LNCAP (cell line): ENCODE data around the gene IGSF22.

Experiments used
- TF ChIP-seq, protein P1 (sequence below): fragments of 450-650 bp; IDR thresholded peaks from 2 replicates; pipeline ENCODE4 v1.5.1; 2017; ENCODE audit warnings: mild to moderate bottlenecking

Gene IGSF22

DNA sequence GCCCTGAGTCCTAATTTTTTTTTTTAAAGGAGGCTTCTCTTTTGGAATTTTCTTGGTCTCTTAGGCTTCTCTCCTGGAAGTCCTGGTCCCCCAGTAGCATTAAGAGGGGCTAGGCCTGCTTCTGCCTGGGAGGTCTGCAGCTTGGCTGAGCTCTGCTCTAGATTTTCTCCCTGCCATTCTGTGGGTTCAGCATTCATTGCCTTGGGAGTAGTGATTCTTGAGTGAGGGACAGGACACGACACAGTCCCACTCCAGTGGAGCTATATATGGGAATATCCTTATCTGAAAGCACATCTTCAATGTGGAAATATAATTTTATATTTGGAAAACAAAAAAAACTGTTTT lies 3.7 kb downstream of the IGSF22 start:
- TF ChIP-seq, protein P1, sequence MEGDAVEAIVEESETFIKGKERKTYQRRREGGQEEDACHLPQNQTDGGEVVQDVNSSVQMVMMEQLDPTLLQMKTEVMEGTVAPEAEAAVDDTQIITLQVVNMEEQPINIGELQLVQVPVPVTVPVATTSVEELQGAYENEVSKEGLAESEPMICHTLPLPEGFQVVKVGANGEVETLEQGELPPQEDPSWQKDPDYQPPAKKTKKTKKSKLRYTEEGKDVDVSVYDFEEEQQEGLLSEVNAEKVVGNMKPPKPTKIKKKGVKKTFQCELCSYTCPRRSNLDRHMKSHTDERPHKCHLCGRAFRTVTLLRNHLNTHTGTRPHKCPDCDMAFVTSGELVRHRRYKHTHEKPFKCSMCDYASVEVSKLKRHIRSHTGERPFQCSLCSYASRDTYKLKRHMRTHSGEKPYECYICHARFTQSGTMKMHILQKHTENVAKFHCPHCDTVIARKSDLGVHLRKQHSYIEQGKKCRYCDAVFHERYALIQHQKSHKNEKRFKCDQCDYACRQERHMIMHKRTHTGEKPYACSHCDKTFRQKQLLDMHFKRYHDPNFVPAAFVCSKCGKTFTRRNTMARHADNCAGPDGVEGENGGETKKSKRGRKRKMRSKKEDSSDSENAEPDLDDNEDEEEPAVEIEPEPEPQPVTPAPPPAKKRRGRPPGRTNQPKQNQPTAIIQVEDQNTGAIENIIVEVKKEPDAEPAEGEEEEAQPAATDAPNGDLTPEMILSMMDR = 0 out of 2 replicates have a peak, but pooled peaks have one; percentile 28

DNA sequence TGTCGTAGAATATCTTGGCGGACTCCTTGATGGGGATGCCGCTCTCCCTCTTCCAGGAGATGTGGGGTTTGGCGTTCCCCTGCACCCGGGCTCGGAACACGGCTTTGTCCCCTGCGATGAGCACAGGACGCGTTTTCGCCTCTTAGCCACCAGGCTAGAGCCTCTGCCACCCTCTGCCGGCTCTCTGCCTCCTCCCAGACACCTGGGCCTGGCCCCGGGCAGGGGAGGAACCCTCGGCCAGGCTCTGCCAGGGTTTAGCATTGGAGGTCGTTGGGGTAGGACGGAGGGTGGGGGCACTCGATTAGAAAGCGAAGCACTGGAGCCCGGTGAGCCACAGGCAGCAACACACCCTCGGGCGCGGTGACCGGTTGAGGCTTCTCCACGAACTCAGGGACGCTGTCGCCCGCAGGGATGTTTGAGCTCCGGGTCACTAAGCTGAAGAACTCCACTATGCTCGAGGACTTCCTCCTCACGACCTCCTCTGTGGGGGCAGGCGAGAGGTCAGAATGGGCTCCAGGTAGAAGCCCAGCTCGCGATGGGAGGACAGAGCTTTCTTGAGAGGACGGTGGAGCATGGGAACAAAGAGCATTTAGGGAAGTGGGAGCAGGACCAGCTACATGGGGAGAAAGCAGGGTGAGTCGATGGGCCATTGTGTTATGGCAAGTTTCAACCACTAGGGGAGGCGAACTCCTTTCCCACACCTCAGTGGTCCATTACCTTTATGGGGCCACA lies 4.3 kb downstream of the IGSF22 start:
- TF ChIP-seq, protein P1 = peak; percentile 59

DNA sequence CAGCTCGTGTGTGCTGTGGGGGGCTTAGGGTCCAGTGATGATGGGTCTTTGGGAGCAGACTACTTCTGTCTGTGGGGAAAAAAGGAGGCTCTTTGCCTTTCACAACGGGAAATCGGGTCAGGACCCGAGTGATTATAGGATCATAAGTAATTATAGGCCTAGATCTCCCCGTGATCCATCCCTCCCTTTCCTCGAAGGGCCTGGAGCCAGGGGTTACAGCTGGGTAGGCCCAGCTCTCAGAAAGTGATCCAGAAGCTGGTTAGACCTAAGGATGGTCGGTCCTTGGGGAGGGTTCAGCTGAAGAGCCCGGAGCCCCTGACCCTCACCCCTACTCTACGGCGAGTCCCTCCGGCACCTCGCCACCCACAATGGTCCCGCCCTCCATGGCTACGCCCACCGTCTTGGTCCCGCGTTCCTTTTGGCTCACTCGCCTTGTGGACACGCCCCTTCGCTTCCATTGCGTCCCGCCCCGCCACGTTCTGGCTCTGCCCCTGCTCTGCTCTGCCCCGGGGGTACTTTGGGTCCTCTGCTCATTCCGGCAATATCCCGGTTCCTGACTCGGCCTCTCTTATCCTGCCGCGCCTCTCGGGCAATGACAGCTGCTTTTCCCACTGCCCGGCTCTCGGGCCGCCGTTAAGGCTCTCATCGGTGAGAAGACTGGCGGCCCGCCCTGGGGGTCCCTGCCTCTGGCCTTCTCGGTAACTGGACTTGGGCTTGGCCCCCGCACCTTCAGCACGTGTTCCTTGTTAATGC lies 5.0 kb downstream of the IGSF22 start:
- TF ChIP-seq, protein P1 = no peak

DNA sequence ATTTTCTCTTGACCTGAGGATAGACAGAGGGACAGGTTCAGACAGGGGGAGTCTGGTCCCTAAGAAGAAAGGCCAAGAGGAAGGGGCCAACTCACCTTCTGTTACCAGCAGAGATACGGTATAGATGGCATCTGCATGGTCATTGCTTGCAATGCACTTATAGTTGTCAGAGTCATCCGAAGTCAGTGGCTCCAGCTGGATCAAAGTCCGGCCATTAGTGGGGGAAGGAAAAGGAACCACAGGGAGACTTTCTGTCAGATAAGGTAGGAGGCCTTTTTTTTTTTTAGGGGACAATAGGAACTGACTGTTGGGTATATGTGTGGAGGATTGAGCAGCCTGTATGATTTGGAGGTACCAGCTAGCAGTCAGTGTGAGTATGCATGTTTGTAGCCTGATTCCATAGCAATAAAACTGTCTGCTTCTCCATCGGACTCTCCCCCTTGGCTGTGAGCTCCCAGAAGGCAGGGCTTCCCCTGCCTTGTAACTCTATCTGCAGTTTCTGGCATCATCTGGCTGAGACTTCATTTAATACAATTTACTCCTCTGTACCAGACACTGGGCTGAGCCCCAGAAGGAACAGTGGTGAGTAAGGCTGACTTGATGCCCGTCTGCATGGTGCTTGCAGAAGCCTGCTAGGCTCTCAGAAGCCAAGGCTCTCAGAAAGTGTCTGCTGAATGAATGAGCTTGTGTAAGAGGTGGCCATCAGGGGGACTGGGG lies 5.7 kb downstream of the IGSF22 start:
- TF ChIP-seq, protein P1 = no peak

DNA sequence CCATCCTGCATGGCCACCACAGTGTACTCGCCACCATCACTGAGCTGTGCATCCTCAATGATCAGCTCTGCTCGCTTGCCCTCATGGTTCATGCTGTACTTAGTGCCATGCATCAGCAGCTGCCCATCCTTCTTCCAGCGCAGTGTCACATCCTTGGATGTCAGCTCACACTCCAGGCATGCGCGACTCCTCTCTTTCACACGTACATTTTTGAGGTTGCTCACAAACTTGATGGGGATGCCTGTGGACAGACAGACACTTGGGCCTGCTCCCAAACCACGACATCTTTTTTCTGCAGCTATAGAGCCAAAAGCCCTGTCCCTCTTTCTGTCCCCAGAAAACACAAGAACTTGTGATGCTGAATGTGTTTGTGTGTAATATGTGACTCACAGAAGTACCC lies 10.5 kb downstream of the IGSF22 start:
- TF ChIP-seq, protein P1 = no peak

DNA sequence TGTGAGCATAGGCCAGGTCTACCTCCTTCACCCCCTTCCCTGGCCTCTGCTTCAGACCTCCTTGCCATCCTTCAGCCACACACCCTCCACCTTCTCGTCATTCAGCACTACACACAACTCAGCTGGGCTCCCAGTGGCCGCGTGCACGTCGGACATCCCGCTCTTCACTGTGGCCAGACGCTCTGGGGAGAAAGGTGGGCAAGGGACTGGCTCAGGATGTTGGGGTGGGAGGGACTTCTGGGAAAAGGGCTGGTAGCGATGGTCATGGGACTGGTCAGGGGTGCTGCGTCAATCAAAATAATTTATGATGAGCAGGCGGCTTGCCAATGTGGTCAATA lies 11.6 kb downstream of the IGSF22 start:
- TF ChIP-seq, protein P1 = no peak

DNA sequence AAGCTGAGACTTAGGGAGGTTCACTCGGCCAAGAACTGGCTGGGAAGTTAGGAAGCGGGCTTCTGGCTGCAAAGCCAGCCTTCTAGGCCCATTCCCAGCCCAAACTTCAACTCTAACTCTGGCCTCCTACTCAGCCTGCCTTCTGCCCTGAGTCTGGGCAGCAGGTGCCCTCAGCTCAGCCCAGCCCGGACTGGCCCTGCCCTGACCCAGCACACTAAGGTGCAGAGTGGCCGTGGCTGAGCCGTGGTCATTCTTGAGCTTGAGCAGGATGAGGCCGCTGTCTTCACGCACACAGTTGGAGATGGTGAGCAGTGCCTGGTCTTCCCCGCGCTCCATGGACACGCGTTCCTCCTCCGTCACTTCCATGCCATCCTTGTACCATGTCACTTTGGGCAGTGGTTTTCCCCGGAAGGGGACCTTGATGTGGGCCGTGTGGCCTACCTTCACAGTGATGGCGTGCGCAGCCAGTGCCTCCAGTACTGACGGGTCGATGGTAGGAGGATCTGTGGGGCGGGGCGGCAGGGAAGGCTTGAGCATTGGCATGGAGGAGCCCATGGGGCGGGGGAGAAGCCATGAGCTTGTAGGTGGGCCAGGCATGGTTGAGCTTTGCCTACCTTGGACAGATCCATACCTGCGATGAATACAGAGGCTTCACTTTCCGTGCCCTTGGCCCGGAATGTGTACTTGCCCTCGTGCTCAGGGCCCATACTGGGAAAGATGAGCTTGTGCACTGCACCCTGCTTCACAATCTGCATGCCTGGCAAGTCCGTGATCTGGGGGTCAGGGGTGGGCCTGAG lies 12.1 kb downstream of the IGSF22 start:
- TF ChIP-seq, protein P1 = no peak
